HG02678 (cell line): ENCODE measurements around the gene EXOSC9.

Experiments used
- ATAC-seq: cut with Tn5 transposase; IDR thresholded peaks from one replicate; pipeline ENCODE4 v1.9.1; 2021; ENCODE audit warnings: mild to moderate bottlenecking, moderate library complexity; ENCODE audit not compliant: unreplicated experiment

EXOSC9 gene

GRCh38 chr4:121822796-121823504 lies 21.8 kb downstream of the EXOSC9 start:
- ATAC-seq: peak; percentile 36

- peak; percentile 95 for ATAC-seq
These were observed 22.5 kb downstream of the EXOSC9 start, which contains the start of gene CCNA2 for GRCh38 chr4:121823505-121824170. TSS of gene CCNA2 (minus strand) at chr4:121823883. CDS start at chr4:121823628, 255 bp downstream.

GRCh38 chr4:121824171-121824527 lies 23.0 kb downstream of the EXOSC9 start:
- peak; percentile 0 for ATAC-seq

GRCh38 chr4:121824950-121825349 lies 23.8 kb downstream of the EXOSC9 start:
- ATAC-seq: no peak

GRCh38 chr4:121827853-121828252 lies 26.7 kb downstream of the EXOSC9 start:
- no peak for ATAC-seq

- no peak for ATAC-seq
These were observed 28.4 kb downstream of the EXOSC9 start for GRCh38 chr4:121829511-121829910.

GRCh38 chr4:121838136-121838535 lies 37.0 kb downstream of the EXOSC9 start:
- ATAC-seq: no peak

- ATAC-seq: no peak
These were observed 41.7 kb downstream of the EXOSC9 start for GRCh38 chr4:121842862-121843261.

- no peak for ATAC-seq
These were observed 45.5 kb downstream of the EXOSC9 start for GRCh38 chr4:121846662-121847061.

- ATAC-seq: no peak
These were observed 50.2 kb downstream of the EXOSC9 start for GRCh38 chr4:121851354-121851753.

- ATAC-seq: no peak
These were observed 59.0 kb downstream of the EXOSC9 start for GRCh38 chr4:121860121-121860520.

GRCh38 chr4:121861426-121861825 lies 60.3 kb downstream of the EXOSC9 start:
- ATAC-seq: no peak

- ATAC-seq: no peak
These were observed 62.7 kb downstream of the EXOSC9 start for GRCh38 chr4:121863799-121864198.
